Mucosa of gallbladder (tissue), 1 donor: ENCODE data around the gene SERPINB7. TPM values are rescaled to one million over a fixed set of nuclear protein-coding genes. Genes with fewer than 3 reads are reported as not detected.

Source experiments
- DNase-seq: peaks from one replicate; pipeline ENCODE4 v3.0.0-alpha.2; 2020; ENCODE audit warnings: low spot score
- total RNA-seq: library from RNA; stranded (reverse); gene quantifications from one replicate; pipeline ENCODE4 v1.2.1, GENCODE V29; 2021
- donor health status: DM: no; HTN: no; CAD: no.

SERPINB7 gene
- total RNA-seq, 1 donor from 2014 or later: 0.17 TPM

DNA sequence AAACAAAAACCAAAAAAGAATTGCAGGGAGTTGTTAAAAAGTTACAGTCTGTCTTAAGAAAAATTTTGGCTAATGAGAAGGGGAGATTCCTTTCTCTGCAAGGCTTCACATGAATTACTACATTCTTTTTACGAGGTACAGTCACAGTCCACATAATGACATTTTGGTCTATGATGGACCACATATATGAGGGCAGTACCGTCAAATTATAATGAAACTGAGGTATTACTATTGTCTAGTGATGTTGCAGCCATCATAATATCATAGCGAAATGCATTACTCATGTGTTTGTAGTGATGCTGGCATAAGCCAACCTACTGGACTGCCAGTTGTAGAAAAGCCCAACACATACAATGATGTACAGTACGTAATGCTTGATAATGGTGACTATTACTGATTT lies 12.5 kb downstream of the SERPINB7 start:
- DNase-seq: no peak

DNA sequence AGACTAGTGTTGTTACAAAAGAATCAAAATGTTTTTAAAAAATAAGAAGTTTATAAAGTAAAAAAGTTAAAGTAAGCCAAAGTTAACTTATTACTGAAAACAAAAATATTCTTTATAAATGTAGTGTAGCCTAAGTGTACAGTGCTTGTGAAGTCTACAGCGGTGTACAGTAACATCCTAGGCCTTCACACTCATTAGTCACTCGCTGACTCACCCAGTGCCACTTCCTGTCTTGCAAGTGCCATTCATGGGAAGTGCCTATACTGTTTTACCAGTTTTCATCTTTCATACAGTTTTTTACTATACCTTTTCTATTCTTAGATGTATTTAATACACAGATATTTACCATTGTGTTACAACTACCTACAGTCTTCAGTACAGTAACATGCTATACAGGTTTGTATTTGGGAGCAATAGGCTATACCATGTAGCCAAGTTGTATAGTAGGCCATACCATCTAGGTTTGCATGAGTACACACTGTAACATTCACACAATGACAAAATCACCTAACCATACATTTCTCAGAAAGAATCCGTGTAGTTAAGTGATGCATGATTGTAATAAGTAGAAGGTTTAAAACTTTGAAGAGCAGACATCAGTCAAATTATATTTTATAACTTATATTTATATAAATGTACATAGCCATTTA lies 13.4 kb downstream of the SERPINB7 start:
- DNase-seq: no peak

DNA sequence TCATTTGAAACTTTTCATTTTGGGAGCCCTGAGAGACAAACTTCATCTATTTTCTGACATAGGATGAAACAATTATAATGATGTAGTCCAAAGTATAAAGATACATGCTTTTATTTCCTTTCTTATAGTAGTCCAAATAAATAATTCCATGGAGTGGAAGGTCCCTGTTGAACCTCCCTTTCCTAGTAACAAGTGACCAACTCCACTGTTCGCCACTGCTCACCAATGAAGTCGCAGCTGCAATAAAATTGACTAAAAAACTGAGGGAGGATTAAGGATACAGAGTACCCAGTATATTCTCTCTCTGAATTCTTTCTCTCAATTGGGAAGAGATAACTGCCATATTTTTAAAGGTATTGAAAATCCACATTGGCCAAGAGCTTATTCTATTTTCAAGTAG lies 14.1 kb downstream of the SERPINB7 start:
- DNase-seq: no peak

DNA sequence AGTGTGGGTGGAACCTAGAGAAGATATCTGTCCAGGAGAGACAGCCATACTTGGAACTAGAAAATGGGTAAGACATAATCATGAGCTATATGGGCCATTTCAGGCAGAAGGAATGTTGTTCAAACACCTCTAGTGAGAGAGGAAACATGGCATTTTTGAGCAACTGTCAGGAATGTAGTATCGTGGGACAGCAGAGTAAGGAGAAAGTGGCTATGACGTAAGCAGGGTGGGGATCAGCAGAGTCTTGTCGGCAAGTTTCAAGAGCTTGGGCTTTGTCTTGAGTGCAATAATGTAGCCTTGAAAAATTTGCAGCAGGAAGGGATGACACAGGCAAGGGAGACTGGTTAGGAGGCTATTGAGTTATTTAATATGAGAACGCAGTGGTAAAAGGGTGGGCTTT lies 20.4 kb downstream of the SERPINB7 start:
- no peak for DNase-seq

DNA sequence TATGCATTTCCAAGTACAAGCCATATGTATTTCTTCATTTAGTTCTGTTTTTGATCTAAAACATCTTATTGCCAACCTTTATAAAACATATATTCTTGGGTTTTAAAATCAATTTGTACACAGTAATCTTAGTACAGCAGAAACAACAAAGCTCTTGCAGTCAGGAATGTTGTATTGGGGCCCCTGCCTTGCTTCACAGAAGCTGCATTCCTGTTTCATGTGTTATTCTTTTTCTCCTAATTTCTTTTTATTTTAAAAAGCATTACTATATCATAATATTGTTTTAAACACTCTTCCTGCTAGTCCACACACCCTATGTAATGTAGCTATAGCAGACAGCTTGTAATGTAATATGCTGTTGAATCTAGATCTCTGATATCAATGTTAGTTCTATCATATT lies 24.0 kb downstream of the SERPINB7 start:
- DNase-seq: no peak

DNA sequence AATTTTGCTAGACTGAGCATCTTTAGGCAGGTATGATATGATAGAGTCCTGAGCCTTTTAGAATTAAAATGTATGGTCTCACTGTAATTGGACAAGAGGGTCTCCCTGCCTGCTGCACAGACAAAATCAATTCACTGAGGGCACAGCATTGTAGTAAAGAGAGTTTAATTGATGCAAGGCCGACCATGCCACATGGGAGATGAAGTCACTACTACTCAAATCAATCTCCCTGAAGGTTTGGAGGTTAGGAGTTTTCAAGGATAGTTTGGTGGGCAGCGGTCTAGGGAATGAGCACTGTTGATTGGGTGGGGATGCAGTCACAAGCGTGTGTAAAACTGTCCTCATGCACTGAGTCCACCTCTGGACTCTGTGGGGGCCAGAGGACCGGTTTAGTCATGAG lies 26.1 kb downstream of the SERPINB7 start:
- no peak for DNase-seq

DNA sequence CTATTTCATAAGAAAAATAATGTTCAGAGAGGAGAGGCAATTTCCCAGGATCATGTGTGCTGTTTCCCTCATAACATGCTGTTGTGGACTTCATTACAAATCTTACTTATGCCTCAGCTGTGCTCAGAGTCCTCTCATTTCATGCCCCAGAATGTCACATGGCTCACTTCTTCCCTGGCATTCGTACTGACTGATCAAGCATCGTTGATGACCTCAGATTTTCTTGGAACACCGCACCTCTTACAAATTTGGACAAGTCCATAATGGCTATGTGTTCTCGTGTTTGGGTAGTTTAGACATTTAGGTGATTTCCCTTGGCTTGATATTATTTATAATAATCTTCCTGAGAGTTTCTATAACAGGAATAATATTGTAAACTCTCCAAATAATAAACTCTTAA lies 32.9 kb downstream of the SERPINB7 start:
- DNase-seq: no peak

DNA sequence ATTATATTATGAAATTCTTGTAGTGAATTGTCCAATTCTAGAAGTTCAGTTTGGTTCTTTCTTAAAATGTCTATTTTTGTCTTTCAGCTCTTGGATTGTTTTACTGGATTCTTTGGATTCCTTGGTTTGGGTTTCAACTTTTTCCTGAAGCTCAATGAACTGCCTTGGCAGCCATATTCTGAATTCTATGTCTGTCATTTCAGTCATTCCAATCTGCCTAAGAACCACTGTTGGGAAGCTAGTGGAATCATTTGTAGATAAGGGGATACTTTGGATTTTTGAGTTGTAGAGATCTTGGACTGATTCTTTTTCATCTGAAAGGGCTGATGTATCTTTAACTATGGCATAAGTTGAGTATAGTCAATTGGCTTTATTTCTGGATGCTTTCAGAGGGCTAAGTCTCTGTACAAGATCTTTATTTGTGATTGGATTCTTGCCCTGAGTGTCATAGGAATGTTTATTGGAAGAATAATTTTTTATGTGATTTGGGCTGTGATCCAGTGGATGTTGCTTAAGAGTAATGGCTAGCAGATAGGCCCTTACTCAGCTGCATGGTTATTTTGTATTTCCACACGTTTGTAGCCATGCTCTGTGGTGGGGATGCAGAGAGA lies 42.3 kb downstream of the SERPINB7 start:
- DNase-seq: no peak

DNA sequence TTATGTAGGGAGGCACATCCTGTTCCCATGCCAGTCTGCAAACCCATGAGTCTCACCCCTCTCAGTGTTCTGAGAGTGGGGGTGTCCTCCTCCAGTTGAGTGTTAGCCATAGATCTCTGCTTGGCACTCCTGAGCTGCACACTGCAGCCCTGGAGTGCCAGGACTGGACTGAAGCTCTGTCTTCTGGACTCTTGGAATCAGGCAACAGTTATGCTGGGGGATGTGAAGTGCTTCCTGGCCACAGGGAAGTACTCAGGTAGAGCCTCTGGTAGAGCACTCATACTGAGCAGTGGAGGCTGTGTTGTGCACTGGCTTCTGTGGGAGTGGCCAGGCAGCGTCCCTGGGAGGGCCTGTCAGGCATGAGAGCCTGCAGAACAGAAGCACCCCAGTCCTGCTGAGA lies 43.0 kb downstream of the SERPINB7 start:
- no peak for DNase-seq

DNA sequence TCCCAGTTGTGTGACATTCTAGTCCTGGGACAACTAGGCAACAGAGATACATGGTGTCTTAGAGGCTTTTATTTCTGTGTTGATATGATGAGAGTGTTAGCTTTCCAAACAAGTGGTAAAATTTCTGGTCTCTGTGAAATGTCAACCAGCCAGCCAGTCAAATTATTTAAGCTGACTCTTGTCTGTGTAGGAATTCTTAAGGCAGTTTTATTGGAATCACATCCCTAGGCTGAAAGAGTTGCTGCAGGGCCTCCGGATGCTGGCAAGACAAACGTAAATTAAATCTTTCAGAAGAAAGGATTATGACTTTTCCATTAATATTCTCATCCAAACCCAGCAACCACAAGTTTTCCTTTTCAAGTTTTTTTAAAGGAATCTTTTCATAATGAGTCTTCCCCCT lies 44.6 kb downstream of the SERPINB7 start:
- no peak for DNase-seq

DNA sequence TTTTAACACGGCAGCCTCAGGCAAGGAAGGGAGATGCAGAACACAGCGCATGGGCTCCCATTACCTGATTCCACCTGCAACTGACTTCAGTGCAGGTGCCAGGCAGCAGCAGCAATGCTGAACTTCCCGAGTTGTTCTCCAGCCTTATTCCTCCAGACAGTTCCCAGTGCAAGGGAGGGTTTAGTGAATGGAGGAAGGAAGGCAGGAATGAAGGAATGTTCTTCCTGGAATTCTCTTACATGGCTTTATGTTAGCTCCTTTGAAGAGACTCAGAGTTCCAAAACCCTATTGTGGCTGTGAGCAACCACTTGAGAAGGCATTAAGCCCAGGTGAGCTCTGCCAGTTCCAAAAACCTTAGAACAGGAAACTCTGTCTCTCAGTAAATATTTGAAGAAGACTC lies 45.5 kb downstream of the SERPINB7 start:
- DNase-seq: no peak

DNA sequence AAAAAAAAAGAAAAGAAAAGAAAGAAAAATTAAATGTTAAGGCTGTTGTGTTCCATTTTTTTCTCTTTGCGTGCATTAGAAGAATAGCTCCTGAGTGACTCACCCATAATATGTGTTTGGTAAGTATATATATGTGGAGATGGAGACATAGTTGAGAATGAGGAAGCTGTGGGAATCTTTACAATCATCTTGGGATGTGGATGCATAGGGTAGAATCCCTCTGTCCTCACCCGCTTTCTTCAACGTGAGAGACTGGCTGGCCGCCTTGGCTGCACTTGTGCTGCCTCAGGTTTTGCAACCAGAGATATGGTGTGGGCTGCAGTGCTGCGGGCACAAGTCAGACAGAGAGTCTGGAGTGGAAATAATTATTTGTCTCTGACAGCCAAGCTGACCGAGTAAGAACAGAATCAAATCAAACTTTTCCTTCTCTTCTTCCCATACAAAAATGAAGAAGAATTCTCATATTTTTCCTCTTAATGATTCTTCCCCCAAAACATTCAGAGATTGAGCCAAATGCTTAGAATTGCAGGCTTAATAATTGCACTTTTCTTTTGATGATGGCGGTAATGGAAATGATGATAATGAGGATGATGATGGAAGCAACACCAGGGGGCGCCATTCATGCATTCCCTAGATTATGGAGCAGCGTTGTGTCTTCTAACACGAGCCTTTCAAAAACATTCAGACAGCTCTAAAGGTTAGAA lies 48.5 kb downstream of the SERPINB7 start:
- no peak for DNase-seq

DNA sequence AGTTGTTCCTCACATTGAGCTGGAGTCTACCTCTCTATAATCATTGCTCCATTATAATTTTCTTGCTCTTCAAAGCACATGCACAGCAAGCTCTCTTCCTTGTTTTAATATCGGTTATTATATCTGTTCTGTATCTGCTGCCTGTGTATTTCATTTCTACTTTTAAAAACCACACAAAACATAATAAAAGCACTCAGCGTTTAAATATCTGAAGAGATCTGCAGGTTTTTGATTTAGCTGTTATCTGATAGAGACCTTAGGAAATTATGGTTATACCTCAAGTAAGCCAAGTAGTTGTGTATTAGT lies 49.0 kb downstream of the SERPINB7 start:
- DNase-seq: no peak

DNA sequence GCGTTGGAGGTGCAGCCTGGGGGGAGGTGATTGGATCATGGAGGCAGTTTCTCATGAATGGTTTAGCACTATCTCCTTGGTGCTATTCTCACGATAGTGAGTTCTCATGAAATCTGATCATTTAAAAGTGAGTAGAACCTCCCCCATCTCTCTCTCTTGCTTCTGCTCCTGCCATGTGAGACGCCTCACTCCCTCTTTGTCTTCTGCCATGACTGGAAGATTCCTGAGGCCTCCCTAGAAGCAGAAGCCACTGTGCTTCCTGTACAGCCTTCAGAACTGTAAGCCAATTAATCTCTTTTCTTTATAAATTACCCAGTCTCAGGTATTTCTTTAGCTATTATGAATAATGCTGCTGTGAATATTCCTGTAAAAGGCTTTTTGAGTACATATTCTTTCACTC lies 52.9 kb downstream of the SERPINB7 start:
- DNase-seq: no peak

DNA sequence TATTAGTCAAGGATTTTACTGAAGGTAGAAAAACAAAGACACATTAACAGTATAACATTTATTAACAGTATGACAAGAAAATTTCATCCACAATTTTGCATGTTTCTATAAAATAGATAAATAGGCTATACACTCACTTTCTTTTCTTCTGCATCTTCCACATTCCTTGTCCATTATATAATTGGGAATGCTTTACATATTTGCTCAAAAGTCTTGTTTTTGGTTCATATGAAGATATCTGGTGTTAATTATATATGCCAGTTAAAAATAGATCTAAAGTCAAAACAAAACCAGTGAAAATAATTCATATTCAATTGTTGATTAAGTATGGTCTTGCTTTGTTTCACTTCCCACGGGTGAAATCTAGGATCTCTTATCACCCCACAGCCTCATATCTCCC lies 53.4 kb downstream of the SERPINB7 start:
- DNase-seq: no peak

DNA sequence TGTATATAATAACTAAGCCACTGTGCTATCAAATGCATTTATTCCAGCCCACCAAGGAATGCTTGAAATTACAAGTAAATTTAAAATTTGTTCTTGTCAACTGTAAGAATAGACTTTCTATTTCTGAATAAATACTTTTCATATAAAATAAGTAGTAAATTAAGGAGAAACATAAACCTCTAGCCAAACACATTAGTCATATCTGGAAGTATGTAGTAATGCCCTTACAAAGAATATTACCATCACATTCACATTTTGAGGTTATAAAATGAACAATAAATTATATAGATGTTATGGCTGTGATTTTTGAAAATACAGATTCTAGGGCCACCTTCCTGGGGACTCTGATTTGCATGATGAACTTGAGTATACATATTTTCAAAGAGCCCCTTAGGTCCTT lies 54.7 kb downstream of the SERPINB7 start:
- no peak for DNase-seq

DNA sequence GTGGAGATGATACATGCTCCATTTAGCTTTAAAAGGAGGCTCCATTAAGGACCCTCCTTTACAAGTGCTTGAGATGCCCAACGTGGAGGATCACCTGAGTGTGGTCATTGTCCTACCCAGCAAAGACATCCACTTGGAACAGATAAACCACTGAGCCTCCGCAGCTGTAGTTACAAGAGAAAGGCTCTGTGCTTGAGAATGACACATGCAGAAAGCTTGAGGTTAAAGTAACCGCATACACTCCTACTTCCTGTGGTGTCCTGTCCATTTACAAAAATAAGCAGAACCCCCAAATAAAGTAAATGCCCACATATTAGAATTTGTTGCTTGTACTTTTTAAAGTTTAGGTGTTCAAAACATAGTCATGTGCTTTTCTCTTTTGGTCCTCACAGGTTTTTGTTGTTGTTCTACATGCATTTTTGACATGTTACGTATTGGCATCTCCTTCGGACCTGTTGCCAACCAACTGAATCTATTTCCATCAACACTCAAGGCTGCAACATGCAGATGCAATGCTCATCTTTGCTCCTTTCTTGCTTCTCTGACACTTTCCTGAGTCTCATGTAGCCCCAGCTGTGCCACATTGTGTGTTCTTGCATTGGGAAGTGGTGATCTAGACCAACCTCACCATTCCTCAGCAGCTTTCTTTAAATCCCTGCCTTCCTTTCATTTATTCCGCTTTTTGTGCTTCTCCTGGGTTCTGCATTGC lies 56.0 kb downstream of the SERPINB7 start:
- no peak for DNase-seq

DNA sequence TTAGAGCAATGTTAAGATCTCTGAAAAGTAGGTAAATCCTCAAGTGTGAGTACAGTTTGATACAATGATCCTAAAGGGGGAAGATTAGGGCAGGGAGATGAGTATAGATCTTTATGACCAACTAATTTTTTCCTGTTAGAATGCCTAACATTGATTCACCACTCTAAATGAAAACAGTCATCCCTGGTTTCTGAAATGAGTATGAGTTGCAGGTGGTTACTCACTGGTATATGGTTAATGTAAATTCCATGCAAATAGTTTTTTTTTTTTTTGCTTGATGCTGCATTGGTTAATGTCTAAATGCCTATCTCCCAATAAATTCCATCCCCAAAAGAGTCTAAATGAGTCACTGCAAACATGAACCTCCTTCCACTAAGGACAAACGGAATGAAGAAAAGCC lies 57.3 kb downstream of the SERPINB7 start:
- no peak for DNase-seq

DNA sequence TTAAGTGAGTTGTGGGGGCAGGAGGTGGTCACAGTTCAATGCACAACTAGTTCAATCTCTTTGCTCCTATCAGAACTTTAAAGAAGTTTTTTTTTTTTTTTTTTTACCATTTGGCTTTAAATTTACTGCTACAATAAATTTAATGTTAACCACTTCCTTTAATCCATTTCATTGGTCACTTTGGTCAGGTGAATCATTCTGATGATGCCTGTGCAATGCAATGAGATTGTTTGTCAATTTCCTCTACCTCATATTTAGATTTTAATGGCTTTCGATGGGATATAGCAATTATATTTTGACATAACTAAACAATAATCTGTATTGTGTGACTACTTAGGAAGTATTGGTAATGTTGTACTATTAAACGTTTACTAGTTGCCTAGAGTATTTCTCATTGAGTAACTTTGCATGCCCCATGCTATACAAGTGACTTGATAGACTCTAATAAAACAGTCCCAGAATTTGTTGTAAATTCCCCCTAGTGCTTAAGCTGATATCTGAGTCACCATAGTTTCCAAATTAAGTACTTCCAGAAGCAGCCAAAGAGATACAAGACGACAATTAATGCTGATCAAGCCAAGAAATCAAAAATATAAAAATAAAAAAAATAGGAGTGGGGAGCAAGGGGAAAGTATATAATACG lies 59.4 kb downstream of the SERPINB7 start:
- no peak for DNase-seq

DNA sequence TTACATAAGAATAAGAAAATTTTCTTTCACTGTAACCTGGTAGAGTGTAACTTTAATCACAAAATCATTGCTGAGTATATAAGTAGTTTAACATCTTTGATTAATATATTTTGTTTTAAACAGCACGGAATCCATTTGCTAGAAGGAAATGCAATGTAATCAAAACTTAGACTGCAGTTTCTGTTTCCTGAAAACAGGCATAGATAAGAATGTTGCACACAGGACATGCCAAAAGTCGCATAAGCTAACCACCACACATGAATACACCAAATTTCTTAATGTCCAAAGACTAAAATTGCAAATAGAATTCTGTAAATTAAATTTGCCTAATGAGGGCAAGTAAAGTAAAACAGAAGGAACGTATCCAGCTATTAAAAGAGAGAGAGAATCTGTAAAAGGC lies 61.2 kb downstream of the SERPINB7 start:
- DNase-seq: no peak

DNA sequence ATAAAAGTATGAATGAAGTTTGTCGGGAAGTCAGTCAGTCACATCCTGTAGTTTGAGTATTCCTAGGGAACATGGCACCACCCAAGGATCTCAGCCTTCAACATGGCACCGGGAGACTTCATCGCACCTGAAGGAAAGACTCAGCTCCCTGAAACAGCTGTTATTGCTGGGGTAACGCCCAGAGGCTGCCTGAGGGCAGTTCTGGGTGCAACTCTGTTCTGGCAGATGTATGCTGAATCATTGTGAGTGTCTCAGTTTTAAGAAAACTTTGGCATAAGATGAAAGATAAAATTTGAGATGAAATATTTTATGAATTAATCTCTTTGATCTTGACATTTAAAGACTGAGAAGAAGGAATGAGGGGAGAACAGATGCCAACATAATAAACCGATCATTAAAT lies 62.4 kb downstream of the SERPINB7 start:
- no peak for DNase-seq

DNA sequence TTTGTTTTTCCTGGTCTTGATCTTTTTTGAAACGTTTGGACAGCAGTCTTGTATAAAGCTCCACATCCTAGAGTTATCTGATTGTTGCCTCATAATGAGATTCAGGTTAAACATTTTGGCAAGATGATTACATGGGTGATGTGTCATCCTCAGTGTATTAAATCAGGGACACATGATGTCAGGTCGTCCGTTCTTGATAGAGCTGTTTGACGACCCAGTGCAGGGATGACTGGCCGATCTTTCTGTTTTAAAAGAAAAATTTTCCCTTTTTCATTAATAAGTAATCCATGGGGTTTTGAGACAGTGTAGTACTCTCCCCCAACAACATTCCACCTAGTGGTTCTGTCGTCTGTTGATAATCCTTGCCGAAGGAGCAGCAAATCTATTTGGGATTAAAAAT lies 67.8 kb downstream of the SERPINB7 start:
- no peak for DNase-seq

DNA sequence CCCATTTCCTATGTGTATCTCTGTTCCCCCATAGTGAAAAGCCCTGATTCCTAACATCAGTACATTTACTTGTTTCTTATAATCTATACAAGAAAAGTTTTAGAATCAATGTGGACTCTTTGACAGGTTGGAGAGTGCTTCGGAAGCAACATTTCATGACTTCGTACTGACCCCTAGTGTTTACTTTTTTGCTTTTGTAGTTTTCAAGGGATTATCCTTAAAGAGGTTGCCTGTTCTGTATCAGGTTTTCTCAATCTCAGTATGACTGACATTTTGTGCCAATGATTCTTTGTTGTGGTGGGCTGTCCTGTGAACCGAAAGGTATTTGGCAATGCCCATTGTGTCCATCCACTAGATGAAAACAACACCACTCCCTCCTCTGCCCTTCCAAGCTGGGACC lies 69.0 kb downstream of the SERPINB7 start:
- DNase-seq: no peak
